Transverse colon (tissue), 3 donors: ENCODE measurements around the gene KMT2D.

Experiments
- EP300 ChIP-seq: sonication (generic); formaldehyde crosslinking; IDR thresholded peaks from one replicate; pipeline ENCODE4 v1.6.1; 2017; ENCODE audit warnings: antibody characterized with exemption, low read depth
- TF ChIP-seq, protein P1 (sequence below), 5 experiments: fragments of 200-600 bp in 3 of 5; fragments of 450-650 bp in 2 of 5; sonication (generic) in 3 of 5; IDR thresholded peaks; 1 replicate in 2 of 5; 2 replicates in 3 of 5; pipeline ENCODE4 v1.5.1; 2016 to 2017; ENCODE audit warnings: antibody characterized with exemption in 5 of 5, inconsistent platforms in 3 of 5, mild to moderate bottlenecking in 2 of 5, moderate library complexity in 1 of 5

DNA sequence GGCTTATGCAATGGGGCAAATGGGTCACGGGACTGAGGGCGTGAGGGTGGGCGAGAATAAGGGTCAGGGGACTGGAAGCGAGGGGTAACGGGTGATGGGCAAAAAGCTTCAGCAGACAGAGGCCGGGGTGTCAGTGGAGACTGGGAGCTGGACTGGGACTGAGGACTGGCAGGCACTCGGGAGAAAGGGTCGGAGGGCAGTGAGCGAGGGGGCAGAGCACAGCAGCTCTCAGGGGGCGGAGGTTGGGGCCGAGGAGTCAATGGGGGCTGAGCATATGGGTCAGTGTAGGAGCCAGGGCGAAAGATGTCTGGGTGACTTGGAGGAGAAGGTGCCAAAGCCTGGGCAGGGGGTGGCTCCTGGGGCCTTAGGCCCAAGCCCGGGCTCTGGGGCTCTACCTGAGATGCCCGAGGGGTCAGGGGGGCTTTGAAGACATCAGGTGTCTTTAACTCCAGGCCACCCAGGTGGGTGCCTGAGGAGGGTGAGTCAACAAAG is 20.2 kb downstream of the KMT2D start:
- no peak for TF ChIP-seq EP300
- TF ChIP-seq, protein P1, sequence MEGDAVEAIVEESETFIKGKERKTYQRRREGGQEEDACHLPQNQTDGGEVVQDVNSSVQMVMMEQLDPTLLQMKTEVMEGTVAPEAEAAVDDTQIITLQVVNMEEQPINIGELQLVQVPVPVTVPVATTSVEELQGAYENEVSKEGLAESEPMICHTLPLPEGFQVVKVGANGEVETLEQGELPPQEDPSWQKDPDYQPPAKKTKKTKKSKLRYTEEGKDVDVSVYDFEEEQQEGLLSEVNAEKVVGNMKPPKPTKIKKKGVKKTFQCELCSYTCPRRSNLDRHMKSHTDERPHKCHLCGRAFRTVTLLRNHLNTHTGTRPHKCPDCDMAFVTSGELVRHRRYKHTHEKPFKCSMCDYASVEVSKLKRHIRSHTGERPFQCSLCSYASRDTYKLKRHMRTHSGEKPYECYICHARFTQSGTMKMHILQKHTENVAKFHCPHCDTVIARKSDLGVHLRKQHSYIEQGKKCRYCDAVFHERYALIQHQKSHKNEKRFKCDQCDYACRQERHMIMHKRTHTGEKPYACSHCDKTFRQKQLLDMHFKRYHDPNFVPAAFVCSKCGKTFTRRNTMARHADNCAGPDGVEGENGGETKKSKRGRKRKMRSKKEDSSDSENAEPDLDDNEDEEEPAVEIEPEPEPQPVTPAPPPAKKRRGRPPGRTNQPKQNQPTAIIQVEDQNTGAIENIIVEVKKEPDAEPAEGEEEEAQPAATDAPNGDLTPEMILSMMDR (IDR thresholded peaks at IDR 0.05): no peak
